Measurements from ENCODE around the gene WRAP73. TPM values are rescaled to one million over a fixed set of nuclear protein-coding genes. Genes with fewer than 3 reads are reported as not detected.

WRAP73 gene
- total RNA-seq, 1 donor from 2014 or later: 15.6 TPM

GRCh38 chr1:3608154-3608553, 41.7 kb downstream of the WRAP73 start:
- no peak overlapping the region for H3K27ac ChIP-seq (ENCODE audit: low read depth, low read length)
- H2AFZ ChIP-seq (ENCODE audit: low read depth, low read length): no peak overlapping the region
- TF ChIP-seq EZH2 (IDR thresholded peaks at IDR 0.05; ENCODE audit: insufficient read depth, low read length) (no peak), CTCF (IDR thresholded peaks at IDR 0.05; ENCODE audit: insufficient read depth, low read depth, low read length) (no peak)
- H3K4me1 Mint-ChIP-seq (ENCODE audit: low read depth, unreplicated experiment): peaks cover under 1% of the 10 kb centered on the region
- H3K4me2 ChIP-seq (ENCODE audit: low read length): no peak overlapping the region
- H3K9ac ChIP-seq (ENCODE audit: low read length): no peak overlapping the region
- H3K79me2 ChIP-seq (ENCODE audit: insufficient read depth, low read length): no peaks in the 10 kb centered on the region
- DNase-seq (ENCODE audit: low read depth): no peak
- peaks cover 16% of the 10 kb centered on the region for H3K4me1 ChIP-seq (ENCODE audit: insufficient read depth, low read length)
- no peaks in the 10 kb centered on the region for H3K36me3 Mint-ChIP-seq (ENCODE audit: low read depth, unreplicated experiment)
- no peaks in the 10 kb centered on the region for H4K20me1 ChIP-seq (ENCODE audit: insufficient read depth, low read length)
- H3K4me3 ChIP-seq (ENCODE audit: insufficient read depth, low read depth, low read length): no peak overlapping the region
- peaks cover 17% of the 10 kb centered on the region for H3K27me3 Mint-ChIP-seq (ENCODE audit: low read depth, unreplicated experiment)
- H3K9me3 Mint-ChIP-seq (ENCODE audit: unreplicated experiment): no peaks in the 10 kb centered on the region
- H3K27ac Mint-ChIP-seq (ENCODE audit: unreplicated experiment): no peak overlapping the region
- H3K9me3 ChIP-seq (ENCODE audit: insufficient read depth, low read depth, low read length): no peaks in the 10 kb centered on the region
- H3K36me3 ChIP-seq (ENCODE audit: insufficient read depth, low read length): no peaks in the 10 kb centered on the region
- no peak for FAIRE-seq
- H3K4me3 Mint-ChIP-seq (ENCODE audit: unreplicated experiment): no peak overlapping the region
- peaks cover 24% of the 10 kb centered on the region for H3K27me3 ChIP-seq (ENCODE audit: insufficient read depth, low read length)

- H3K4me2 ChIP-seq (ENCODE audit: low read length): no peak overlapping the region
- H4K20me1 ChIP-seq (ENCODE audit: insufficient read depth, low read length): no peaks in the 10 kb centered on the region
- no peak overlapping the region for H3K27ac ChIP-seq (ENCODE audit: low read depth, low read length)
- Mint-ChIP-seq H3K9me3 (ENCODE audit: unreplicated experiment) (no peaks in the 10 kb centered on the region), H3K27ac (ENCODE audit: unreplicated experiment) (no peak overlapping the region), H3K27me3 (ENCODE audit: low read depth, unreplicated experiment) (peaks cover 15% of the 10 kb centered on the region), H3K36me3 (ENCODE audit: low read depth, unreplicated experiment) (no peaks in the 10 kb centered on the region), H3K4me1 (ENCODE audit: low read depth, unreplicated experiment) (no peaks in the 10 kb centered on the region), H3K4me3 (ENCODE audit: unreplicated experiment) (no peak overlapping the region)
- FAIRE-seq (no peak), DNase-seq (ENCODE audit: low read depth) (no peak)
- no peak overlapping the region for H2AFZ ChIP-seq (ENCODE audit: low read depth, low read length)
- no peak overlapping the region for H3K9ac ChIP-seq (ENCODE audit: low read length)
- no peaks in the 10 kb centered on the region for H3K36me3 ChIP-seq (ENCODE audit: insufficient read depth, low read length)
- peaks cover 11% of the 10 kb centered on the region for H3K4me1 ChIP-seq (ENCODE audit: insufficient read depth, low read length)
- H3K4me3 ChIP-seq (ENCODE audit: insufficient read depth, low read depth, low read length): no peak overlapping the region
- H3K27me3 ChIP-seq (ENCODE audit: insufficient read depth, low read length): peaks cover 20% of the 10 kb centered on the region
- no peak for TF ChIP-seq EZH2 (IDR thresholded peaks at IDR 0.05; ENCODE audit: insufficient read depth, low read length)
- no peak for TF ChIP-seq CTCF (IDR thresholded peaks at IDR 0.05; ENCODE audit: insufficient read depth, low read depth, low read length)
- no peaks in the 10 kb centered on the region for H3K79me2 ChIP-seq (ENCODE audit: insufficient read depth, low read length)
- H3K9me3 ChIP-seq (ENCODE audit: insufficient read depth, low read depth, low read length): no peaks in the 10 kb centered on the region
Measured at GRCh38 chr1:3607703-3608065, 42.2 kb downstream of the WRAP73 start.

- H3K79me2 ChIP-seq (ENCODE audit: insufficient read depth, low read length): no peaks in the 10 kb centered on the region
- H3K4me1 ChIP-seq (ENCODE audit: insufficient read depth, low read length): peaks cover 8% of the 10 kb centered on the region
- no peak overlapping the region for H3K4me3 ChIP-seq (ENCODE audit: insufficient read depth, low read depth, low read length)
- H3K27ac ChIP-seq (ENCODE audit: low read depth, low read length): no peak overlapping the region
- no peaks in the 10 kb centered on the region for H3K9me3 ChIP-seq (ENCODE audit: insufficient read depth, low read depth, low read length)
- Mint-ChIP-seq H3K27ac (ENCODE audit: unreplicated experiment) (no peak overlapping the region), H3K36me3 (ENCODE audit: low read depth, unreplicated experiment) (no peaks in the 10 kb centered on the region), H3K27me3 (ENCODE audit: low read depth, unreplicated experiment) (peaks cover 15% of the 10 kb centered on the region), H3K4me1 (ENCODE audit: low read depth, unreplicated experiment) (no peaks in the 10 kb centered on the region), H3K9me3 (ENCODE audit: unreplicated experiment) (no peaks in the 10 kb centered on the region), H3K4me3 (ENCODE audit: unreplicated experiment) (no peak overlapping the region)
- no peak overlapping the region for H3K4me2 ChIP-seq (ENCODE audit: low read length)
- H3K9ac ChIP-seq (ENCODE audit: low read length): no peak overlapping the region
- DNase-seq (ENCODE audit: low read depth): no peak
- peaks cover 18% of the 10 kb centered on the region for H3K27me3 ChIP-seq (ENCODE audit: insufficient read depth, low read length)
- no peak overlapping the region for H2AFZ ChIP-seq (ENCODE audit: low read depth, low read length)
- no peaks in the 10 kb centered on the region for H3K36me3 ChIP-seq (ENCODE audit: insufficient read depth, low read length)
- H4K20me1 ChIP-seq (ENCODE audit: insufficient read depth, low read length): no peaks in the 10 kb centered on the region
- FAIRE-seq: no peak
- TF ChIP-seq CTCF (IDR thresholded peaks at IDR 0.05; ENCODE audit: insufficient read depth, low read depth, low read length) (no peak), EZH2 (IDR thresholded peaks at IDR 0.05; ENCODE audit: insufficient read depth, low read length) (no peak)
Measured at GRCh38 chr1:3606779-3607702, 42.9 kb downstream of the WRAP73 start.
